ENCODE measurements around the gene SH3BGR.

Gene SH3BGR

DNA sequence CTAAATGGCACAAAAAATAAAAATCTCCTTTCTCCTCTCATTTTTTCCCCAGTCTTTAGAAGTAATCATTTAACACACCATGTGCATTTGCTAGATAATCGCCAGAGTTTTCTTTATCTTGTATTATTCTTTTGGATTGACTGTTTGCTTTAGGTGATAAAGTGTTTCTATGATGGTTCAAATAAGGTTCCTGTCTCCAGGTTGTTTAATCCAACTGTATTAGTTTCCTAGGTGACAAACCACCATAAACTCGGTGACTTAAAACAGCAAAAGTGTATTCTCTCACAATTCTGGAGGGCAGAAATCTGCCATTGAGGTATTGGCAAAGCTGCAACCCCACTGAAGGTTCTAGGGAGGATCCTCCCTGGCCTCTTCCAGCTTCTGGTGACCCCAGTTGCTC lies 109.4 kb downstream of the SH3BGR start:
- H3K4me1 ChIP-seq (ENCODE audit: insufficient read depth, poor library complexity, severe bottlenecking), result no peaks in the 10 kb centered on the region
- ATAC-seq (ENCODE audit: low read depth) (no peak), DNase-seq (ENCODE audit: low spot score) (no peak)
- peaks cover 5% of the 10 kb centered on the region for H3K27me3 ChIP-seq (ENCODE audit: insufficient read depth, poor library complexity, severe bottlenecking)
- no peaks in the 10 kb centered on the region for H3K36me3 ChIP-seq (ENCODE audit: low read depth)
- no peaks in the 10 kb centered on the region for H3K9me3 ChIP-seq (ENCODE audit: severe bottlenecking)
- no peak overlapping the region for H3K4me3 ChIP-seq (ENCODE audit: severe bottlenecking)
- no peak overlapping the region for H3K27ac ChIP-seq (ENCODE audit: poor library complexity, severe bottlenecking)
- TF ChIP-seq, protein P1, sequence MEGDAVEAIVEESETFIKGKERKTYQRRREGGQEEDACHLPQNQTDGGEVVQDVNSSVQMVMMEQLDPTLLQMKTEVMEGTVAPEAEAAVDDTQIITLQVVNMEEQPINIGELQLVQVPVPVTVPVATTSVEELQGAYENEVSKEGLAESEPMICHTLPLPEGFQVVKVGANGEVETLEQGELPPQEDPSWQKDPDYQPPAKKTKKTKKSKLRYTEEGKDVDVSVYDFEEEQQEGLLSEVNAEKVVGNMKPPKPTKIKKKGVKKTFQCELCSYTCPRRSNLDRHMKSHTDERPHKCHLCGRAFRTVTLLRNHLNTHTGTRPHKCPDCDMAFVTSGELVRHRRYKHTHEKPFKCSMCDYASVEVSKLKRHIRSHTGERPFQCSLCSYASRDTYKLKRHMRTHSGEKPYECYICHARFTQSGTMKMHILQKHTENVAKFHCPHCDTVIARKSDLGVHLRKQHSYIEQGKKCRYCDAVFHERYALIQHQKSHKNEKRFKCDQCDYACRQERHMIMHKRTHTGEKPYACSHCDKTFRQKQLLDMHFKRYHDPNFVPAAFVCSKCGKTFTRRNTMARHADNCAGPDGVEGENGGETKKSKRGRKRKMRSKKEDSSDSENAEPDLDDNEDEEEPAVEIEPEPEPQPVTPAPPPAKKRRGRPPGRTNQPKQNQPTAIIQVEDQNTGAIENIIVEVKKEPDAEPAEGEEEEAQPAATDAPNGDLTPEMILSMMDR (IDR thresholded peaks at IDR 0.05; ENCODE audit: poor library complexity, severe bottlenecking), result no peak

DNA sequence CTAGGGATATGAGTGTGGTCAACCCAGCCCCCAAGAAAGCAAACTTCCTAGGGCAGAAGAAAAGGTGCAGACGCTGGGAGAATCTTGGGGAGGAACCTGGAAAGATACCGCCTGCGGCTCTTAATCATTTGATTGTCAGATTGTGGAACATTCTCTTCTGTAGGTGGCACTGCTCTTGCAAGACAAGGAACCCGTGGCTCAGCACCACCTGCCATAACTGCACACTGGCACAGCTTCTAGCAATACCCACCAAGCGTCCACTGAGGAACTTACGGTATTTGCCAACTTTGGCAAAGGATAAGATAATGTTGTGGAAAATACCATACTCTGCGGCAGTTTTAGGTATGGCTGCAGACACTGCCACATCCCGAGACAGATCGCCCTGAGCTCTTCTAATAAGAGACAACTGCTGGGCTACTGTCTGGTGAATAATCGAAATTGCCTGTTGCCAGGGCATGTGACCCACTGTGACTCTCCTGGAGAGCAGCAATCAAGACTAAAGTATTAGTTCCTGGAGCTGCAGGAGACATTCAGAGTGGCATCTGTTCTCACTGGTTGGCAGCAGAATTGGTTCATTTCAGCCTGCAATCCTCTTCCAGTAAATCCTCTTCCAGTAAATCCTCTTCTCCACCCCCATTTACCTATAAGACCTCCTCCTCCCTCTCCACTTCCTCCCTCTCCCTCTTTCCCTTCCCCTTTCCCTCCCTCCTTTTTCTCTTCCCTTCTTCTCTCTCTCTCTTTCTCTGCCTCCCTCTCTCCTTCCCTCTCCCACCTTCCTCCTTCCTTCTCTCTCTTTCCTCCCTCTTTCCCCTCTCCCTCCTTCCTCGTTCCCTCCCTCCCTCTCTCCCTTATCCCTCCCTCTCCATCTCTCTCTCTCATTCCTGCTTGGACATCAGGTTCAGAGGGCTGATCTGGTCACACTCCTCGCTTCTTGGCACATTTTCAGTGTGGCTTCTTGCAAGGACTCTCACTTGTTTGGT lies 111.3 kb downstream of the SH3BGR start:
- DNase-seq (ENCODE audit: low spot score) (no peak), ATAC-seq (ENCODE audit: low read depth) (no peak)
- Histone ChIP-seq H3K27me3 (ENCODE audit: insufficient read depth, poor library complexity, severe bottlenecking) (no peaks in the 10 kb centered on the region), H3K4me1 (ENCODE audit: insufficient read depth, poor library complexity, severe bottlenecking) (no peaks in the 10 kb centered on the region), H3K4me3 (ENCODE audit: severe bottlenecking) (no peak overlapping the region), H3K9me3 (ENCODE audit: severe bottlenecking) (no peaks in the 10 kb centered on the region), H3K36me3 (ENCODE audit: low read depth) (no peaks in the 10 kb centered on the region), H3K27ac (ENCODE audit: poor library complexity, severe bottlenecking) (no peak overlapping the region)
- TF ChIP-seq, protein P1 (IDR thresholded peaks at IDR 0.05; ENCODE audit: poor library complexity, severe bottlenecking), result no peak

DNA sequence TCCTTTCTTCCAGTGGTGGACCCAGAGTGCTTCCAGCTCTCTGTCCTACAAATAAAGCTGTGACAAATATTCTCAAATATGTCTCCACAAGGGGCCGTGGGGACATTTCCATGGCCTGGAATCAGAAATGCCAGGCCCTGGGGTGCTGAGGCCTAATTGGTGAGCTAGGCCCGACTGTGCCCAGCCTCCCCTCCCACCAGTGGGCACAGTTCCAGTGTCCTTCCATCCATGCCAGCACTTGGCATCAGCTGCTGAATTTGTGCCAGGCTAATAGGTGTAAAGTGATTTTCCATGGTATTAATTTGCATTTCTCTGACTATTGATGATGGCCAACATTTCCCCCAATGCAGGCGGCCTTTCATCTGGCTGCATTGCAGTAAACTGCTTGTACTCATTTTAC lies 112.4 kb downstream of the SH3BGR start:
- H3K27ac ChIP-seq (ENCODE audit: poor library complexity, severe bottlenecking), result no peak overlapping the region
- no peaks in the 10 kb centered on the region for H3K27me3 ChIP-seq (ENCODE audit: insufficient read depth, poor library complexity, severe bottlenecking)
- H3K9me3 ChIP-seq (ENCODE audit: severe bottlenecking), result no peaks in the 10 kb centered on the region
- TF ChIP-seq, protein P1 (IDR thresholded peaks at IDR 0.05; ENCODE audit: poor library complexity, severe bottlenecking), result no peak
- DNase-seq (ENCODE audit: low spot score), result no peak
- no peaks in the 10 kb centered on the region for H3K36me3 ChIP-seq (ENCODE audit: low read depth)
- no peak overlapping the region for H3K4me3 ChIP-seq (ENCODE audit: severe bottlenecking)
- no peak for ATAC-seq (ENCODE audit: low read depth)
- H3K4me1 ChIP-seq (ENCODE audit: insufficient read depth, poor library complexity, severe bottlenecking), result no peaks in the 10 kb centered on the region
